WTC11 (cell line): ENCODE results near the gene ARHGAP18. TPM values are rescaled to one million over a fixed set of nuclear protein-coding genes. Genes with fewer than 3 reads are reported as not detected.

Experiments used
- ATAC-seq: fragments of 200-7000 bp; cut with Tn5 transposase; 2 replicates; pipeline ENCODE4 v1.10.0; 2021; ENCODE audit warnings: mild to moderate bottlenecking, moderate library complexity
- CTCF ChIA-PET: fragments of 300-600 bp; sonication (Branson Sonifier 250); formaldehyde crosslinking; loops from one replicate; lab custom pipeline; 2021; ENCODE audit warnings: antibody characterized with exemption; lab: Charles Lee
- POLR2A ChIA-PET: fragments of 350-600 bp; sonication (Branson Sonifier 250); formaldehyde crosslinking; loops from one replicate; lab custom pipeline; 2021; ENCODE audit warnings: antibody characterized with exemption; lab: Charles Lee
- DNase-seq: peaks from one replicate; pipeline ENCODE4 v3.0.0; 2021; ENCODE audit warnings: low spot score
- H3K27ac Mint-ChIP-seq: 2 replicates; pipeline ENCODE4 v1.8.0; 2021; ENCODE audit warnings: mixed read lengths
- H3K27me3 Mint-ChIP-seq: 2 replicates; pipeline ENCODE4 v1.8.0; 2021; ENCODE audit warnings: low read depth, mild to moderate bottlenecking, moderate library complexity, mixed read lengths
- H3K36me3 Mint-ChIP-seq: 2 replicates; pipeline ENCODE4 v1.8.0; 2021; ENCODE audit warnings: mixed read lengths
- H3K4me1 Mint-ChIP-seq: 2 replicates; pipeline ENCODE4 v1.8.0; 2022; ENCODE audit warnings: mixed read lengths
- H3K4me3 Mint-ChIP-seq: 2 replicates; pipeline ENCODE4 v1.8.0; 2021; ENCODE audit warnings: mild to moderate bottlenecking, moderate library complexity, mixed read lengths
- H3K9me3 Mint-ChIP-seq: 2 replicates; pipeline ENCODE4 v1.8.0; 2021; ENCODE audit warnings: mixed read lengths
- E2F1 ChIP-seq: sonication (generic); formaldehyde crosslinking; IDR thresholded peaks from 2 replicates; pipeline ENCODE4 v1.8.0; 2022; ENCODE audit warnings: mild to moderate bottlenecking, missing genetic modification reagents
- E2F4 ChIP-seq: sonication (generic); formaldehyde crosslinking; IDR thresholded peaks from 2 replicates; pipeline ENCODE4 v1.8.1; 2022; ENCODE audit warnings: low read depth, mild to moderate bottlenecking, moderate library complexity, missing genetic modification reagents, borderline replicate concordance
- EMX1 ChIP-seq: fragments of 250-450 bp; sonication (Bioruptor Pico); IDR thresholded peaks from 2 replicates; pipeline ENCODE4 v1.8.0; 2021; ENCODE audit warnings: mild to moderate bottlenecking
- ETV6 ChIP-seq: sonication (generic); formaldehyde crosslinking; IDR thresholded peaks from 2 replicates; pipeline ENCODE4 v1.8.1; 2022; ENCODE audit warnings: mild to moderate bottlenecking, missing genetic modification reagents
- FOXJ3 ChIP-seq: sonication (generic); formaldehyde crosslinking; IDR thresholded peaks from 2 replicates; pipeline ENCODE4 v1.9.0; 2021; ENCODE audit warnings: missing genetic modification reagents, mild to moderate bottlenecking, borderline replicate concordance
- JUN ChIP-seq: sonication (generic); formaldehyde crosslinking; IDR thresholded peaks from 2 replicates; pipeline ENCODE4 v1.8.0; 2023; ENCODE audit warnings: mild to moderate bottlenecking, missing genetic modification reagents
- MYBL2 ChIP-seq: sonication (generic); formaldehyde crosslinking; IDR thresholded peaks from 2 replicates; pipeline ENCODE4 v1.8.1; 2023; ENCODE audit warnings: mild to moderate bottlenecking, moderate library complexity, missing genetic modification reagents
- NFYB ChIP-seq: sonication (generic); formaldehyde crosslinking; conservative IDR thresholded peaks from 2 replicates; pipeline ENCODE4 v1.8.0; 2022; ENCODE audit warnings: low read depth, missing genetic modification reagents
- NR3C1 ChIP-seq: sonication (generic); formaldehyde crosslinking; conservative IDR thresholded peaks from 2 replicates; pipeline ENCODE4 v1.8.1; 2023; ENCODE audit warnings: low read depth, mild to moderate bottlenecking, missing genetic modification reagents
- OVOL2 ChIP-seq: fragments of 250-450 bp; sonication (Bioruptor Pico); IDR thresholded peaks from 2 replicates; pipeline ENCODE4 v1.9.0; 2021; ENCODE audit warnings: mild to moderate bottlenecking, borderline replicate concordance
- PRDM15 ChIP-seq: sonication (generic); formaldehyde crosslinking; IDR thresholded peaks from 2 replicates; pipeline ENCODE4 v1.8.0; 2022; ENCODE audit warnings: missing genetic modification reagents
- SP1 ChIP-seq: sonication (generic); formaldehyde crosslinking; conservative IDR thresholded peaks from 2 replicates; pipeline ENCODE4 v1.8.1; 2022; ENCODE audit warnings: missing genetic modification reagents
- ZNF138 ChIP-seq: sonication (generic); formaldehyde crosslinking; conservative IDR thresholded peaks from 2 replicates; pipeline ENCODE4 v1.8.1; 2022; ENCODE audit warnings: mild to moderate bottlenecking, moderate library complexity, missing genetic modification reagents
- ZNF219 ChIP-seq: sonication (generic); formaldehyde crosslinking; IDR thresholded peaks from 2 replicates; pipeline ENCODE4 v1.8.0; 2023; ENCODE audit warnings: missing genetic modification reagents, mild to moderate bottlenecking, borderline replicate concordance
- ZNF263 ChIP-seq: sonication (generic); formaldehyde crosslinking; IDR thresholded peaks from 2 replicates; pipeline ENCODE4 v1.8.1; 2022; ENCODE audit warnings: low read depth, mild to moderate bottlenecking, moderate library complexity, missing genetic modification reagents
- ZNF396 ChIP-seq: fragments of 250-450 bp; sonication (Bioruptor Pico); IDR thresholded peaks from 2 replicates; pipeline ENCODE4 v1.8.0; 2021; ENCODE audit warnings: mild to moderate bottlenecking, moderate library complexity, borderline replicate concordance
- total RNA-seq: library from RNA; stranded (reverse); gene quantifications from 3 replicates; pipeline ENCODE4 v1.2.3, GENCODE V29; 2021
- TF ChIP-seq, protein P1 (sequence below): fragments of 200-600 bp; IDR thresholded peaks from 2 replicates; pipeline ENCODE4 v1.8.0; 2022; ENCODE audit warnings: antibody characterized with exemption
- TF ChIP-seq, protein P2 (sequence below): fragments of 250-450 bp; sonication (Bioruptor Pico); IDR thresholded peaks from 2 replicates; pipeline ENCODE4 v2.1.2; 2022; ENCODE audit warnings: mild to moderate bottlenecking, moderate library complexity
- TF ChIP-seq, protein P3 (sequence below): sonication (generic); formaldehyde crosslinking; conservative IDR thresholded peaks from 2 replicates; pipeline ENCODE4 v1.8.1; 2023; ENCODE audit warnings: mild to moderate bottlenecking, low read depth, missing genetic modification reagents, moderate library complexity
- TF ChIP-seq, protein P4 (sequence below): sonication (generic); formaldehyde crosslinking; IDR thresholded peaks from 2 replicates; pipeline ENCODE4 v1.8.1; 2023; ENCODE audit warnings: mild to moderate bottlenecking, missing genetic modification reagents

The ARHGAP18 gene
- total RNA-seq, 1 experiment from 2014 or later = 4.6 TPM

DNA sequence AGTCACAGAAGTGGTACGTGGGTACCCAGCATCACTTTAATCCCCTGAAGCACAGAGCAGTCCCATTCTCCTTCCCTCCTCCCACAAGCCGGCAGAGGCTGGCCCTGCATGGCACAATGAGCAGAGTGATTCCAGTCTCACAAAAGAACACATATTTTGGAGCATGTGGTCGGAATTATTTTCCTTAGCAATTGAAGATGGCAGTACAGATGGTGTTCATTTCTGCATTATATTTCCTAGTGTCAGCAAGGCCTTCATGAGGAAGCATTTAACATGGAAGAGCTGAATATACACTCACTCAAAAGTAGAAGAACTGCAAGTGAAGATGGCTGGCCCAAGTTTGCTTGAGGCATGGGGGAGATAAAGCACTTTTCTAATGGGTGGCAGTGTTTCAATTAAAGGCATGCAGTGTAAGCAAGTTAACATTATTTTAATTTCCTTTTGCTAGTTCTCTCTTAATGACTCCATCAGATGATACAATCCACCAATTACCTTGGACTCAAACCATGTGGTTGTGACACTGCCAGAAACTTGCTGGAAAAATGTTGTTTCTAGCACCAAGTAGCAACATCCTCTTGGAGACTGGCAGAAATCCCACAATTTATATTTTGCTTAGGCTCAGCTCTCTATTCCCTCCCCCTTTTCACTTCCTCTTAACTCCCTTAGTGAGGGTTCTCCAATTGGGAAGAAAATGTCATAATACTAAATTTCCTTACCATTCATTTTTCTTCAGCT lies 74.4 kb downstream of the ARHGAP18 start:
- no peak for ATAC-seq
- Mint-ChIP-seq H3K4me1 (peaks cover 22% of the 10 kb centered on the region), H3K27me3 (no peaks in the 10 kb centered on the region), H3K4me3 (no peak overlapping the region), H3K36me3 (no peaks in the 10 kb centered on the region), H3K9me3 (no peaks in the 10 kb centered on the region), H3K27ac (no peak overlapping the region)
- CTCF ChIA-PET = no interaction called here
- DNase-seq = no peak
- POLR2A ChIA-PET = no interaction called here
- TF ChIP-seq OVOL2 (no peak), E2F4 (no peak), E2F1 (no peak), FOXJ3 (CRISPR knock-in tag) (no peak), ZNF263 (CRISPR knock-in tag) (no peak), NFYB (no peak), EMX1 (CRISPR knock-in tag) (no peak), ZNF138 (no peak), JUN (CRISPR knock-in tag) (no peak), ZNF396 (no peak), ETV6 (CRISPR knock-in tag) (no peak)
- TF ChIP-seq, protein P1, sequence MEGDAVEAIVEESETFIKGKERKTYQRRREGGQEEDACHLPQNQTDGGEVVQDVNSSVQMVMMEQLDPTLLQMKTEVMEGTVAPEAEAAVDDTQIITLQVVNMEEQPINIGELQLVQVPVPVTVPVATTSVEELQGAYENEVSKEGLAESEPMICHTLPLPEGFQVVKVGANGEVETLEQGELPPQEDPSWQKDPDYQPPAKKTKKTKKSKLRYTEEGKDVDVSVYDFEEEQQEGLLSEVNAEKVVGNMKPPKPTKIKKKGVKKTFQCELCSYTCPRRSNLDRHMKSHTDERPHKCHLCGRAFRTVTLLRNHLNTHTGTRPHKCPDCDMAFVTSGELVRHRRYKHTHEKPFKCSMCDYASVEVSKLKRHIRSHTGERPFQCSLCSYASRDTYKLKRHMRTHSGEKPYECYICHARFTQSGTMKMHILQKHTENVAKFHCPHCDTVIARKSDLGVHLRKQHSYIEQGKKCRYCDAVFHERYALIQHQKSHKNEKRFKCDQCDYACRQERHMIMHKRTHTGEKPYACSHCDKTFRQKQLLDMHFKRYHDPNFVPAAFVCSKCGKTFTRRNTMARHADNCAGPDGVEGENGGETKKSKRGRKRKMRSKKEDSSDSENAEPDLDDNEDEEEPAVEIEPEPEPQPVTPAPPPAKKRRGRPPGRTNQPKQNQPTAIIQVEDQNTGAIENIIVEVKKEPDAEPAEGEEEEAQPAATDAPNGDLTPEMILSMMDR = no peak
- TF ChIP-seq, protein P2, sequence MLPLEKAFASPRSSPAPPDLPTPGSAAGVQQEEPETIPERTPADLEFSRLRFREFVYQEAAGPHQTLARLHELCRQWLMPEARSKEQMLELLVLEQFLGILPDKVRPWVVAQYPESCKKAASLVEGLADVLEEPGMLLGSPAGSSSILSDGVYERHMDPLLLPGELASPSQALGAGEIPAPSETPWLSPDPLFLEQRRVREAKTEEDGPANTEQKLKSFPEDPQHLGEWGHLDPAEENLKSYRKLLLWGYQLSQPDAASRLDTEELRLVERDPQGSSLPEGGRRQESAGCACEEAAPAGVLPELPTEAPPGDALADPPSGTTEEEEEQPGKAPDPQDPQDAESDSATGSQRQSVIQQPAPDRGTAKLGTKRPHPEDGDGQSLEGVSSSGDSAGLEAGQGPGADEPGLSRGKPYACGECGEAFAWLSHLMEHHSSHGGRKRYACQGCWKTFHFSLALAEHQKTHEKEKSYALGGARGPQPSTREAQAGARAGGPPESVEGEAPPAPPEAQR (CRISPR knock-in tag) = no peak
- TF ChIP-seq, protein P3, sequence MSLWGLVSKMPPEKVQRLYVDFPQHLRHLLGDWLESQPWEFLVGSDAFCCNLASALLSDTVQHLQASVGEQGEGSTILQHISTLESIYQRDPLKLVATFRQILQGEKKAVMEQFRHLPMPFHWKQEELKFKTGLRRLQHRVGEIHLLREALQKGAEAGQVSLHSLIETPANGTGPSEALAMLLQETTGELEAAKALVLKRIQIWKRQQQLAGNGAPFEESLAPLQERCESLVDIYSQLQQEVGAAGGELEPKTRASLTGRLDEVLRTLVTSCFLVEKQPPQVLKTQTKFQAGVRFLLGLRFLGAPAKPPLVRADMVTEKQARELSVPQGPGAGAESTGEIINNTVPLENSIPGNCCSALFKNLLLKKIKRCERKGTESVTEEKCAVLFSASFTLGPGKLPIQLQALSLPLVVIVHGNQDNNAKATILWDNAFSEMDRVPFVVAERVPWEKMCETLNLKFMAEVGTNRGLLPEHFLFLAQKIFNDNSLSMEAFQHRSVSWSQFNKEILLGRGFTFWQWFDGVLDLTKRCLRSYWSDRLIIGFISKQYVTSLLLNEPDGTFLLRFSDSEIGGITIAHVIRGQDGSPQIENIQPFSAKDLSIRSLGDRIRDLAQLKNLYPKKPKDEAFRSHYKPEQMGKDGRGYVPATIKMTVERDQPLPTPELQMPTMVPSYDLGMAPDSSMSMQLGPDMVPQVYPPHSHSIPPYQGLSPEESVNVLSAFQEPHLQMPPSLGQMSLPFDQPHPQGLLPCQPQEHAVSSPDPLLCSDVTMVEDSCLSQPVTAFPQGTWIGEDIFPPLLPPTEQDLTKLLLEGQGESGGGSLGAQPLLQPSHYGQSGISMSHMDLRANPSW (CRISPR knock-in tag) = no peak

- Mint-ChIP-seq H3K9me3 (no peaks in the 10 kb centered on the region), H3K36me3 (no peaks in the 10 kb centered on the region), H3K4me1 (peaks cover 23% of the 10 kb centered on the region), H3K27me3 (no peaks in the 10 kb centered on the region), H3K27ac (no peak overlapping the region), H3K4me3 (no peak overlapping the region)
- TF ChIP-seq MYBL2 (CRISPR knock-in tag) (no peak), NFYB (no peak), ZNF219 (CRISPR knock-in tag) (no peak), NR3C1 (no peak), PRDM15 (no peak), SP1 (no peak), ZNF138 (no peak)
- TF ChIP-seq, protein P4, sequence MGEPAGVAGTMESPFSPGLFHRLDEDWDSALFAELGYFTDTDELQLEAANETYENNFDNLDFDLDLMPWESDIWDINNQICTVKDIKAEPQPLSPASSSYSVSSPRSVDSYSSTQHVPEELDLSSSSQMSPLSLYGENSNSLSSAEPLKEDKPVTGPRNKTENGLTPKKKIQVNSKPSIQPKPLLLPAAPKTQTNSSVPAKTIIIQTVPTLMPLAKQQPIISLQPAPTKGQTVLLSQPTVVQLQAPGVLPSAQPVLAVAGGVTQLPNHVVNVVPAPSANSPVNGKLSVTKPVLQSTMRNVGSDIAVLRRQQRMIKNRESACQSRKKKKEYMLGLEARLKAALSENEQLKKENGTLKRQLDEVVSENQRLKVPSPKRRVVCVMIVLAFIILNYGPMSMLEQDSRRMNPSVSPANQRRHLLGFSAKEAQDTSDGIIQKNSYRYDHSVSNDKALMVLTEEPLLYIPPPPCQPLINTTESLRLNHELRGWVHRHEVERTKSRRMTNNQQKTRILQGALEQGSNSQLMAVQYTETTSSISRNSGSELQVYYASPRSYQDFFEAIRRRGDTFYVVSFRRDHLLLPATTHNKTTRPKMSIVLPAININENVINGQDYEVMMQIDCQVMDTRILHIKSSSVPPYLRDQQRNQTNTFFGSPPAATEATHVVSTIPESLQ (CRISPR knock-in tag) = no peak
- DNase-seq = no peak
- ATAC-seq = no peak
- ChIA-PET POLR2A (no interaction called here), CTCF (interaction anchor here (0.6 kb wide), 1 partner anchor 1903 kb away, joined by 3 read pairs; no protein-coding TSS in a partner anchor)
Measured at GRCh38 chr6:129634411-129635230, 75.4 kb downstream of the ARHGAP18 start.
